MM.1S (cell line): ENCODE measurements around the gene TEX36.

Experiments used
- EZH2 ChIP-seq: fragments of 300-600 bp; sonication (generic); optimal IDR thresholded peaks from 2 replicates; pipeline ENCODE3; 2017; ENCODE audit warnings: low read depth, mild to moderate bottlenecking, antibody characterized with exemption, low read length, mixed read lengths
- EZH2phosphoT487 ChIP-seq: fragments of 300-600 bp; sonication (generic); IDR thresholded peaks from 2 replicates; pipeline ENCODE4 v1.6.1; 2018; ENCODE audit warnings: antibody characterized with exemption, low read length
- TF ChIP-seq, protein P1 (sequence below): fragments of 300-600 bp; sonication (generic); IDR thresholded peaks from 2 replicates; pipeline ENCODE4 v1.5.1; 2016; ENCODE audit warnings: antibody characterized with exemption, low read length, mixed read lengths

DNA sequence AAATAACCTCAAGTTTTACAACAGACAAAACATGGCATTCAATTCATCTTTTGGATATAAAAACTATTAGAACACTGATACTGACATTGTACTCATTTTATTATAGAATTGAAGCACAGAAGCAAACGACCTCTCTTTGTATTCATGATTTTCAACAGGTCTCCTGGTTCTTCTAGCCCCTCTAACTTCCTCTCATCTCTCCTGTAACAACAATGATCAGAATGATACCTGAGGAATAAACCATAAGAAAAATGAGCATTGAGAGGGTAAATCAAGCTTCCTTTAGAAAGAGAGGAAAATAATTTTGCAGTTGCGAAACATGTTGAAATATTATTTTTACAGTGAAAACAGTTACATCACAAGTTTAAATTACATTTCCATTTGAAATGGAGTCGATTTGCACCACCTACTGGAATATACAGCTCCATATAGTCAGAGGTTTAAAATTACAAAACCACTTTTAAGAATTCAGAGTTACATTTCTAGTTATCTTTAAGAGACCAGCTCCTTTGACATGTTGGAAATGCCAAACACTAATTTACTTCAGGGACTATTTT is 17.5 kb upstream of the TEX36 start:
- TF ChIP-seq, protein P1, sequence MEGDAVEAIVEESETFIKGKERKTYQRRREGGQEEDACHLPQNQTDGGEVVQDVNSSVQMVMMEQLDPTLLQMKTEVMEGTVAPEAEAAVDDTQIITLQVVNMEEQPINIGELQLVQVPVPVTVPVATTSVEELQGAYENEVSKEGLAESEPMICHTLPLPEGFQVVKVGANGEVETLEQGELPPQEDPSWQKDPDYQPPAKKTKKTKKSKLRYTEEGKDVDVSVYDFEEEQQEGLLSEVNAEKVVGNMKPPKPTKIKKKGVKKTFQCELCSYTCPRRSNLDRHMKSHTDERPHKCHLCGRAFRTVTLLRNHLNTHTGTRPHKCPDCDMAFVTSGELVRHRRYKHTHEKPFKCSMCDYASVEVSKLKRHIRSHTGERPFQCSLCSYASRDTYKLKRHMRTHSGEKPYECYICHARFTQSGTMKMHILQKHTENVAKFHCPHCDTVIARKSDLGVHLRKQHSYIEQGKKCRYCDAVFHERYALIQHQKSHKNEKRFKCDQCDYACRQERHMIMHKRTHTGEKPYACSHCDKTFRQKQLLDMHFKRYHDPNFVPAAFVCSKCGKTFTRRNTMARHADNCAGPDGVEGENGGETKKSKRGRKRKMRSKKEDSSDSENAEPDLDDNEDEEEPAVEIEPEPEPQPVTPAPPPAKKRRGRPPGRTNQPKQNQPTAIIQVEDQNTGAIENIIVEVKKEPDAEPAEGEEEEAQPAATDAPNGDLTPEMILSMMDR: no peak
- no peak for TF ChIP-seq EZH2
- TF ChIP-seq EZH2phosphoT487: no peak
